C4-2B (cell line): Measurements from ENCODE around the gene MED9.

ENCODE experiments used
- H3K27ac ChIP-seq: fragments of 450-650 bp; 2 replicates; pipeline ENCODE4 v1.5.1; 2017
- ZFX ChIP-seq: fragments of 450-650 bp; IDR thresholded peaks from 2 replicates; pipeline ENCODE4 v1.6.1; 2017
- TF ChIP-seq, protein P1 (sequence below): fragments of 450-650 bp; conservative IDR thresholded peaks from 2 replicates; pipeline ENCODE4 v1.5.1; 2017; ENCODE audit warnings: mild to moderate bottlenecking

MED9 gene

GRCh38 chr17:17506893-17507464 is 30.2 kb downstream of the MED9 start:
- TF ChIP-seq, protein P1, sequence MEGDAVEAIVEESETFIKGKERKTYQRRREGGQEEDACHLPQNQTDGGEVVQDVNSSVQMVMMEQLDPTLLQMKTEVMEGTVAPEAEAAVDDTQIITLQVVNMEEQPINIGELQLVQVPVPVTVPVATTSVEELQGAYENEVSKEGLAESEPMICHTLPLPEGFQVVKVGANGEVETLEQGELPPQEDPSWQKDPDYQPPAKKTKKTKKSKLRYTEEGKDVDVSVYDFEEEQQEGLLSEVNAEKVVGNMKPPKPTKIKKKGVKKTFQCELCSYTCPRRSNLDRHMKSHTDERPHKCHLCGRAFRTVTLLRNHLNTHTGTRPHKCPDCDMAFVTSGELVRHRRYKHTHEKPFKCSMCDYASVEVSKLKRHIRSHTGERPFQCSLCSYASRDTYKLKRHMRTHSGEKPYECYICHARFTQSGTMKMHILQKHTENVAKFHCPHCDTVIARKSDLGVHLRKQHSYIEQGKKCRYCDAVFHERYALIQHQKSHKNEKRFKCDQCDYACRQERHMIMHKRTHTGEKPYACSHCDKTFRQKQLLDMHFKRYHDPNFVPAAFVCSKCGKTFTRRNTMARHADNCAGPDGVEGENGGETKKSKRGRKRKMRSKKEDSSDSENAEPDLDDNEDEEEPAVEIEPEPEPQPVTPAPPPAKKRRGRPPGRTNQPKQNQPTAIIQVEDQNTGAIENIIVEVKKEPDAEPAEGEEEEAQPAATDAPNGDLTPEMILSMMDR, result no peak
- no peak for TF ChIP-seq ZFX
- H3K27ac ChIP-seq, result no peak overlapping the region

DNA sequence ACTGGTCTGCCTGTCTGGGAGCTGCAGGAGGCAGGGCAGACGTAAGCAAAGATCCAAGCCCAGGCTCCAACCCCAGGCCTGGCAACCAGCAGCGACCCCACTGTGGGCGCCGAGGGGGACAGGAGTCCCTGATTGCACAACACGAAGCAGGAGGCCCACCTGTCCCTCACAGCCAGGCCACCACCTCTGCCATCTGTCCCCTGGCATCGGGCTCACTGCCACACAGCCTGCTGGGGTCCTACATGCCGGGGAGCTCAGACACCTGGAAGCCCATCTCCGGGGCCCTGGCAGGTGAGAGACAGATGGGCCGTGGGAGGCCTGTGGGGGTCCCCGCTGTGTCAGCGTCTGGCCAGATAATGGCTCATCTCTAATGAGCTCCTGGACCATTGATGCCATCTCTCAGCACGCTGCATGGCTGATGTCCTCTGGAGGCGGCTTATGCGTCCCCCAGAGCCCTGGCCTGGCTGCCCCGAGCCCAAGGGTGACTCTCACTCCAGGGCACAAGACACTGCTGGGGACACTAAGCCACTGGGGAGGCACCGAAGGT is 30.7 kb downstream of the MED9 start:
- TF ChIP-seq, protein P1, result no peak
- TF ChIP-seq ZFX, result no peak
- H3K27ac ChIP-seq, result no peak overlapping the region

GRCh38 chr17:17508019-17508535 is 31.3 kb downstream of the MED9 start:
- H3K27ac ChIP-seq, result no peak overlapping the region
- TF ChIP-seq ZFX, result no peak
- TF ChIP-seq, protein P1, result no peak

- TF ChIP-seq ZFX, result no peak
- TF ChIP-seq, protein P1, result no peak
- no peak overlapping the region for H3K27ac ChIP-seq
Measured at GRCh38 chr17:17508646-17509591, 32.1 kb downstream of the MED9 start.

GRCh38 chr17:17509601-17510425 is 33.0 kb downstream of the MED9 start:
- TF ChIP-seq, protein P1, result no peak
- no peak for TF ChIP-seq ZFX
- no peak overlapping the region for H3K27ac ChIP-seq

- TF ChIP-seq, protein P1, result no peak
- TF ChIP-seq ZFX, result no peak
- H3K27ac ChIP-seq, result no peak overlapping the region
Measured at GRCh38 chr17:17510456-17511292, 33.9 kb downstream of the MED9 start.
